HepG2 (cell line): Measurements from ENCODE around the gene ZMYND10. TPM values are rescaled to one million over a fixed set of nuclear protein-coding genes. Genes with fewer than 3 reads are reported as not detected.
A peak's percentile ranks its signal among the peaks of the same experiment; 100 is the strongest.

Experiments
- ETV5 ChIP-seq: IDR thresholded peaks from 2 replicates; pipeline ENCODE4 v1.6.1; 2018; ENCODE audit warnings: missing biosample characterization, missing genetic modification reagents, inconsistent platforms, borderline replicate concordance
- ETV6 ChIP-seq: sonication (generic); formaldehyde crosslinking; conservative IDR thresholded peaks from 2 replicates; pipeline ENCODE4 v1.4.0; 2020; ENCODE audit warnings: missing genetic modification reagents
- KLF15 ChIP-seq: sonication (generic); formaldehyde crosslinking; IDR thresholded peaks from 2 replicates; pipeline ENCODE4 v1.8.1; 2023; ENCODE audit warnings: borderline replicate concordance, mild to moderate bottlenecking, inconsistent platforms, missing genetic modification reagents, mixed read lengths
- NCOA2 ChIP-seq: sonication (generic); formaldehyde crosslinking; IDR thresholded peaks from 2 replicates; pipeline ENCODE4 v1.8.0; 2022; ENCODE audit warnings: inconsistent platforms
- NFKBIZ ChIP-seq: IDR thresholded peaks from 2 replicates; pipeline ENCODE4 v1.6.1; 2018; ENCODE audit warnings: missing genetic modification reagents, missing compliant biosample characterization
- PLSCR1 ChIP-seq: sonication (generic); formaldehyde crosslinking; IDR thresholded peaks from 2 replicates; pipeline ENCODE4 v1.5.0; 2020; ENCODE audit warnings: missing genetic modification reagents, mild to moderate bottlenecking, borderline replicate concordance
- POLR2G ChIP-seq: fragments of 200-400 bp; formaldehyde crosslinking; IDR thresholded peaks from 2 replicates; pipeline ENCODE4 v1.6.1; 2018; ENCODE audit warnings: mild to moderate bottlenecking, low read depth, low read length, moderate library complexity
- SAFB2 ChIP-seq: sonication (generic); formaldehyde crosslinking; IDR thresholded peaks from 2 replicates; pipeline ENCODE4 v1.5.1; 2020; ENCODE audit warnings: missing genetic modification reagents, low read depth, mild to moderate bottlenecking, borderline replicate concordance
- SKI ChIP-seq: fragments of 450-650 bp; IDR thresholded peaks from one replicate; pipeline ENCODE4 v1.6.1; 2018; ENCODE audit warnings: mild to moderate bottlenecking; ENCODE audit not compliant: partially characterized antibody
- SMC3 ChIP-seq: IDR thresholded peaks from 2 replicates; pipeline ENCODE4 v1.6.1; 2011; ENCODE audit warnings: low read length, improper control_type of control experiment
- ZBTB37 ChIP-seq: sonication (generic); formaldehyde crosslinking; IDR thresholded peaks from 2 replicates; pipeline ENCODE4 v1.4.0; 2020; ENCODE audit warnings: mild to moderate bottlenecking, missing genetic modification reagents
- ZNF550 ChIP-seq: sonication (generic); formaldehyde crosslinking; IDR thresholded peaks from 2 replicates; pipeline ENCODE4 v1.4.0; 2020; ENCODE audit warnings: mild to moderate bottlenecking, missing genetic modification reagents, borderline replicate concordance
- ZNF891 ChIP-seq: sonication (generic); formaldehyde crosslinking; IDR thresholded peaks from 2 replicates; pipeline ENCODE4 v1.5.0; 2020; ENCODE audit warnings: mild to moderate bottlenecking, missing genetic modification reagents
- ZSCAN12 ChIP-seq: sonication (generic); formaldehyde crosslinking; IDR thresholded peaks from 2 replicates; pipeline ENCODE4 v1.9.0; 2021; ENCODE audit warnings: mild to moderate bottlenecking, missing genetic modification reagents
- polyA plus RNA-seq, 8 experiments: library from polyadenylated mRNA; depleted of rRNA in 3 of 8; stranded (reverse) in 7 of 8; unstranded in 1 of 8; fragments of >200 nt; fragmentation: Illumina TruSeq in 4 of 8; extraction: Trizol in 4 of 8; gene quantifications; 2 replicates each; pipeline versions ENCODE4 v1.2.1 to v1.2.3, GENCODE V29; 2011 to 2016; ENCODE audit warnings: low read depth in 4 of 8, missing spikeins in 1 of 8, mixed read lengths in 1 of 8; ENCODE audit not compliant: insufficient read depth in 1 of 8
- total RNA-seq, 5 experiments: library from RNA; depleted of rRNA; stranded (reverse); fragments of >200 nt; fragmentation: Illumina TruSeq; extraction: Trizol; gene quantifications; 2 replicates each; pipeline ENCODE4 v1.2.3, GENCODE V29; 2016; ENCODE audit warnings: low read depth in 1 of 5
- TF ChIP-seq, protein P1 (sequence below): sonication (generic); formaldehyde crosslinking; IDR thresholded peaks from 2 replicates; pipeline ENCODE4 v1.4.0; 2020; ENCODE audit warnings: mild to moderate bottlenecking, missing genetic modification reagents, borderline replicate concordance
- TF ChIP-seq, protein P2 (sequence below): sonication (generic); formaldehyde crosslinking; IDR thresholded peaks from 2 replicates; pipeline ENCODE4 v1.5.1; 2020; ENCODE audit warnings: mild to moderate bottlenecking, missing genetic modification reagents
- TF ChIP-seq, protein P3 (sequence below): sonication (generic); formaldehyde crosslinking; IDR thresholded peaks from 2 replicates; pipeline ENCODE4 v1.5.0; 2020; ENCODE audit warnings: missing genetic modification reagents

ZMYND10 gene
- total and polyA plus RNA-seq, 2 of the 13 experiments (the other 11 are each of a cell fraction or from before 2014, with no cell fraction given), result 0.60 to 0.74 TPM

DNA sequence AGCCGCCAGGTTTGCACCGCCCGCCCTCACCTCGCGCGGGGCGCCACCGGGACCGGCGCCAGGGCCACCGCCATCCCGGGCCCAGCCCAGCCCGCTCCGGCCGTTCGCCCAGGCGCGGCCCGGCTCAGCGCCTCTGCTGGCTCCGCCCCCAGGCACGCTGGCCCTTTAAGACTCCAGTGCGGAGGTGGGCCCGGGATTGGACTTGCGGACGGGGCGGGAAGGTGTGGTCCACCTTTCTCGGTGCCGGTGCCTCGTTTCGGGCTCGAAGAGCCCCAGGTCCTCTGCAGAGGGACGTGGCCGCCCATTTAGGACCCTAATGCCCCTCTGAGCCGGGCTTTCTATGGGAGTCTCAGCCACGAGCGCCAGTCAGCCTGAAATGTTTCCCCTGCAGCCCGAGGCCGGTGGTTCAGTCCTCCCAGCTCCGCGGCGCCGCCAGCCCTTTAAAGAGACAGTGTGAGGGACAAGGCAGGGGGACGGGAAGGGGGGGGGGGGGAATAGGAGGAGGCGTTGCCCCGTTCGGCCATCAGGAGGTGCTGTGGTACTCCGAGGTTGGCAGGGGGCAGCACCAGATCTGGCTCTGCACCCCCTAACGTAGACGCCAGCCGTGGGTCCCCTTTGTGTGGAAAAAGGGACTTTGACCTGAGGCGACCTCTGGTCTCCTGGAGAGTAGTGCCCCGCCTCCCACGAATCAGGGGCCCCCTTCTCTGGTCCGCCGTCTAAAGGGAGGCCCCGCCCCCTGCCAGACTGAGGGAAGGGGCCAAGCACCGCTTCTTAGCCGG lies 24.0 kb downstream of the ZMYND10 start (continued):
- TF ChIP-seq ETV5, result 0 out of 2 replicates have a peak, but pooled peaks have one; percentile 11
- TF ChIP-seq ZNF550 (CRISPR knock-in tag), result no peak
- peak; percentile 48 for TF ChIP-seq SKI
- TF ChIP-seq ZBTB37 (CRISPR knock-in tag), result no peak
- TF ChIP-seq PLSCR1 (CRISPR knock-in tag), result no peak
- TF ChIP-seq SMC3, result peak; percentile 15
- no peak for TF ChIP-seq KLF15 (CRISPR knock-in tag)
- TF ChIP-seq, protein P1, sequence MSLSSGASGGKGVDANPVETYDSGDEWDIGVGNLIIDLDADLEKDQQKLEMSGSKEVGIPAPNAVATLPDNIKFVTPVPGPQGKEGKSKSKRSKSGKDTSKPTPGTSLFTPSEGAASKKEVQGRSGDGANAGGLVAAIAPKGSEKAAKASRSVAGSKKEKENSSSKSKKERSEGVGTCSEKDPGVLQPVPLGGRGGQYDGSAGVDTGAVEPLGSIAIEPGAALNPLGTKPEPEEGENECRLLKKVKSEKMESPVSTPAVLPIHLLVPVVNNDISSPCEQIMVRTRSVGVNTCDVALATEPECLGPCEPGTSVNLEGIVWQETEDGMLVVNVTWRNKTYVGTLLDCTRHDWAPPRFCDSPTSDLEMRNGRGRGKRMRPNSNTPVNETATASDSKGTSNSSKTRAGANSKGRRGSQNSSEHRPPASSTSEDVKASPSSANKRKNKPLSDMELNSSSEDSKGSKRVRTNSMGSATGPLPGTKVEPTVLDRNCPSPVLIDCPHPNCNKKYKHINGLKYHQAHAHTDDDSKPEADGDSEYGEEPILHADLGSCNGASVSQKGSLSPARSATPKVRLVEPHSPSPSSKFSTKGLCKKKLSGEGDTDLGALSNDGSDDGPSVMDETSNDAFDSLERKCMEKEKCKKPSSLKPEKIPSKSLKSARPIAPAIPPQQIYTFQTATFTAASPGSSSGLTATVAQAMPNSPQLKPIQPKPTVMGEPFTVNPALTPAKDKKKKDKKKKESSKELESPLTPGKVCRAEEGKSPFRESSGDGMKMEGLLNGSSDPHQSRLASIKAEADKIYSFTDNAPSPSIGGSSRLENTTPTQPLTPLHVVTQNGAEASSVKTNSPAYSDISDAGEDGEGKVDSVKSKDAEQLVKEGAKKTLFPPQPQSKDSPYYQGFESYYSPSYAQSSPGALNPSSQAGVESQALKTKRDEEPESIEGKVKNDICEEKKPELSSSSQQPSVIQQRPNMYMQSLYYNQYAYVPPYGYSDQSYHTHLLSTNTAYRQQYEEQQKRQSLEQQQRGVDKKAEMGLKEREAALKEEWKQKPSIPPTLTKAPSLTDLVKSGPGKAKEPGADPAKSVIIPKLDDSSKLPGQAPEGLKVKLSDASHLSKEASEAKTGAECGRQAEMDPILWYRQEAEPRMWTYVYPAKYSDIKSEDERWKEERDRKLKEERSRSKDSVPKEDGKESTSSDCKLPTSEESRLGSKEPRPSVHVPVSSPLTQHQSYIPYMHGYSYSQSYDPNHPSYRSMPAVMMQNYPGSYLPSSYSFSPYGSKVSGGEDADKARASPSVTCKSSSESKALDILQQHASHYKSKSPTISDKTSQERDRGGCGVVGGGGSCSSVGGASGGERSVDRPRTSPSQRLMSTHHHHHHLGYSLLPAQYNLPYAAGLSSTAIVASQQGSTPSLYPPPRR (CRISPR knock-in tag), result peak; percentile 68
- 0 out of 2 replicates have a peak, but pooled peaks have one; percentile 15 for TF ChIP-seq ETV6 (CRISPR knock-in tag)
- TF ChIP-seq, protein P2, sequence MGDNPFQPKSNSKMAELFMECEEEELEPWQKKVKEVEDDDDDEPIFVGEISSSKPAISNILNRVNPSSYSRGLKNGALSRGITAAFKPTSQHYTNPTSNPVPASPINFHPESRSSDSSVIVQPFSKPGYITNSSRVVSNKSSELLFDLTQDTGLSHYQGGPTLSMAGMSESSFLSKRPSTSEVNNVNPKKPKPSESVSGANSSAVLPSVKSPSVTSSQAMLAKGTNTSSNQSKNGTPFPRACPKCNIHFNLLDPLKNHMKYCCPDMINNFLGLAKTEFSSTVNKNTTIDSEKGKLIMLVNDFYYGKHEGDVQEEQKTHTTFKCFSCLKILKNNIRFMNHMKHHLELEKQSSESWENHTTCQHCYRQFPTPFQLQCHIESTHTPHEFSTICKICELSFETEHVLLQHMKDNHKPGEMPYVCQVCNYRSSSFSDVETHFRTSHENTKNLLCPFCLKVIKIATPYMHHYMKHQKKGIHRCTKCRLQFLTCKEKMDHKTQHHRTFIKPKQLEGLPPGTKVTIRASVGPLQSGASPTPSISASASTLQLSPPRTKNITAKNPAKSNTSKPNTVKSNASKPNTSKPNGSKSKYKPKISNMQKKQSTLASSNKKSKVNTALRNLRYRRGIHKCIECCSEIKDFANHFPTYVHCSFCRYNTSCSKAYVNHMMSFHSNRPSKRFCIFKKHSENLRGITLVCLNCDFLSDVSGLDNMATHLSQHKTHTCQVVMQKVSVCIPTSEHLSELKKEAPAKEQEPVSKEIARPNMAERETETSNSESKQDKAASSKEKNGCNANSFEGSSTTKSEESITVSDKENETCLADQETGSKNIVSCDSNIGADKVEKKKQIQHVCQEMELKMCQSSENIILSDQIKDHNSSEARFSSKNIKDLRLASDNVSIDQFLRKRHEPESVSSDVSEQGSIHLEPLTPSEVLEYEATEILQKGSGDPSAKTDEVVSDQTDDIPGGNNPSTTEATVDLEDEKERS (CRISPR knock-in tag), result 0 out of 2 replicates have a peak, but pooled peaks have one; percentile 72
- TF ChIP-seq SAFB2 (CRISPR knock-in tag), result 0 out of 2 replicates have a peak, but pooled peaks have one; percentile 71
- TF ChIP-seq NCOA2 (CRISPR knock-in tag), result peak; percentile 56
- no peak for TF ChIP-seq ZSCAN12
- peak; percentile 68 for TF ChIP-seq POLR2G
- TF ChIP-seq, protein P3, sequence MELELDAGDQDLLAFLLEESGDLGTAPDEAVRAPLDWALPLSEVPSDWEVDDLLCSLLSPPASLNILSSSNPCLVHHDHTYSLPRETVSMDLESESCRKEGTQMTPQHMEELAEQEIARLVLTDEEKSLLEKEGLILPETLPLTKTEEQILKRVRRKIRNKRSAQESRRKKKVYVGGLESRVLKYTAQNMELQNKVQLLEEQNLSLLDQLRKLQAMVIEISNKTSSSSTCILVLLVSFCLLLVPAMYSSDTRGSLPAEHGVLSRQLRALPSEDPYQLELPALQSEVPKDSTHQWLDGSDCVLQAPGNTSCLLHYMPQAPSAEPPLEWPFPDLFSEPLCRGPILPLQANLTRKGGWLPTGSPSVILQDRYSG (CRISPR knock-in tag), result peak; percentile 61; the same call in 1 of the 2 replicates
- TF ChIP-seq NFKBIZ (CRISPR knock-in tag), result peak; percentile 16; the same call in 1 of the 2 replicates
- peak; percentile 7; the same call in 1 of the 2 replicates for TF ChIP-seq ZNF891 (CRISPR knock-in tag)
